H9 (cell line): ENCODE measurements around the gene NGF. TPM values are rescaled to one million over a fixed set of nuclear protein-coding genes. Genes with fewer than 3 reads are reported as not detected.

Experiments used
- DNase-seq: peaks from one replicate; pipeline ENCODE4 v3.0.0-alpha.2; 2017
- H2AFZ ChIP-seq: one replicate; pipeline ENCODE4 v1.6.1; 2013; ENCODE audit warnings: mild to moderate bottlenecking, low read length, control low read depth, moderate library complexity
- H2AK5ac ChIP-seq: 2 replicates; pipeline ENCODE4 v1.6.1; 2013; ENCODE audit warnings: low read length, control low read depth, mixed read lengths; ENCODE audit not compliant: insufficient read length
- H2BK120ac ChIP-seq: one replicate; pipeline ENCODE4 v1.6.1; 2013; ENCODE audit warnings: low read depth, mild to moderate bottlenecking, low read length, control low read depth, inconsistent platforms; ENCODE audit not compliant: poor library complexity, severe bottlenecking
- H2BK12ac ChIP-seq: 2 replicates; pipeline ENCODE4 v1.6.1; 2013; ENCODE audit warnings: low read length, control low read depth, mixed read lengths, low read depth; ENCODE audit not compliant: insufficient read length
- H2BK15ac ChIP-seq: 2 replicates; pipeline ENCODE4 v1.6.1; 2013; ENCODE audit warnings: low read depth, low read length, control low read depth
- H2BK20ac ChIP-seq: one replicate; pipeline ENCODE4 v1.6.1; 2013; ENCODE audit warnings: low read depth, mild to moderate bottlenecking, low read length, control low read depth, inconsistent platforms; ENCODE audit not compliant: poor library complexity, severe bottlenecking
- H2BK5ac ChIP-seq: 2 replicates; pipeline ENCODE4 v1.6.1; 2013; ENCODE audit warnings: low read length, control low read depth, mixed read lengths; ENCODE audit not compliant: insufficient read length
- H3K14ac ChIP-seq: 2 replicates; pipeline ENCODE4 v1.6.1; 2013; ENCODE audit warnings: low read length, control low read depth; ENCODE audit not compliant: insufficient read depth
- H3K18ac ChIP-seq: 2 replicates; pipeline ENCODE4 v1.6.1; 2013; ENCODE audit warnings: low read depth, mild to moderate bottlenecking, mixed read lengths, low read length, control low read depth; ENCODE audit not compliant: insufficient read length
- H3K23ac ChIP-seq: 2 replicates; pipeline ENCODE4 v1.6.1; 2013; ENCODE audit warnings: low read length, control low read depth, mixed read lengths, low read depth; ENCODE audit not compliant: insufficient read length
- H3K23me2 ChIP-seq: 2 replicates; pipeline ENCODE4 v1.6.1; 2013; ENCODE audit warnings: low read depth, mild to moderate bottlenecking, mixed read lengths, low read length, control low read depth; ENCODE audit not compliant: insufficient read length, poor library complexity, severe bottlenecking
- H3K27ac ChIP-seq: 2 replicates; pipeline ENCODE4 v1.5.1; 2013; ENCODE audit warnings: low read length, control low read depth, mixed read lengths, low read depth; ENCODE audit not compliant: insufficient read length
- H3K27me3 ChIP-seq: 2 replicates; pipeline ENCODE4 v1.6.1; 2013; ENCODE audit warnings: low read length, control low read depth, inconsistent platforms; ENCODE audit not compliant: insufficient read depth
- H3K4ac ChIP-seq: 2 replicates; pipeline ENCODE4 v1.6.1; 2013; ENCODE audit warnings: low read depth, mild to moderate bottlenecking, control low read depth, inconsistent platforms, low read length, moderate library complexity
- H3K4me1 ChIP-seq: 2 replicates; pipeline ENCODE4 v1.6.1; 2013; ENCODE audit warnings: low read length, control low read depth, inconsistent platforms; ENCODE audit not compliant: insufficient read depth
- H3K4me2 ChIP-seq: 2 replicates; pipeline ENCODE4 v1.6.1; 2013; ENCODE audit warnings: low read length, control low read depth, mixed read lengths; ENCODE audit not compliant: insufficient read length, insufficient read depth
- H3K56ac ChIP-seq: 2 replicates; pipeline ENCODE4 v1.6.1; 2013; ENCODE audit warnings: low read depth, mild to moderate bottlenecking, mixed read lengths, low read length, control low read depth; ENCODE audit not compliant: insufficient read length
- H3K79me1 ChIP-seq: 2 replicates; pipeline ENCODE4 v1.6.1; 2013; ENCODE audit warnings: low read depth, mild to moderate bottlenecking, moderate library complexity, low read length, control low read depth, inconsistent platforms; ENCODE audit not compliant: insufficient read depth, poor library complexity, severe bottlenecking
- H3K79me2 ChIP-seq: 2 replicates; pipeline ENCODE4 v1.6.1; 2013; ENCODE audit warnings: low read length, control low read depth, inconsistent platforms; ENCODE audit not compliant: insufficient read depth
- H3K9ac ChIP-seq: 2 replicates; pipeline ENCODE4 v1.6.1; 2013; ENCODE audit warnings: low read length, control low read depth, mixed read lengths; ENCODE audit not compliant: insufficient read length; ENCODE audit errors: extremely low read depth
- H3K9me3 ChIP-seq: one replicate; pipeline ENCODE4 v1.6.1; 2013; ENCODE audit warnings: low read depth, low read length, inconsistent platforms; ENCODE audit not compliant: control insufficient read depth
- H3T11ph ChIP-seq: one replicate; pipeline ENCODE4 v1.6.1; 2013; ENCODE audit warnings: mild to moderate bottlenecking, low read length, control low read depth, inconsistent platforms
- H4K20me1 ChIP-seq: one replicate; pipeline ENCODE4 v1.6.1; 2013; ENCODE audit not compliant: control insufficient read depth, insufficient read length, insufficient read depth
- H4K5ac ChIP-seq: 2 replicates; pipeline ENCODE4 v1.6.1; 2013; ENCODE audit warnings: low read depth, mild to moderate bottlenecking, mixed read lengths, low read length, control low read depth; ENCODE audit not compliant: insufficient read length
- H4K8ac ChIP-seq: replicated peaks from 2 replicates; pipeline ENCODE4 v1.6.1; 2013; ENCODE audit warnings: low read length, control low read depth, mixed read lengths, low read depth; ENCODE audit not compliant: insufficient read length
- H4K91ac ChIP-seq: 2 replicates; pipeline ENCODE4 v1.6.1; 2013; ENCODE audit warnings: low read depth, mild to moderate bottlenecking, moderate library complexity, mixed read lengths, low read length, control low read depth; ENCODE audit not compliant: insufficient read length
- H3K27ac Mint-ChIP-seq, 3 experiments: 2 replicates in 2 of 3; 3 replicates in 1 of 3; pipeline ENCODE4 v1.8.0; 2020 to 2021; ENCODE audit warnings: mixed read lengths in 3 of 3, mild to moderate bottlenecking in 1 of 3, moderate library complexity in 1 of 3
- H3K27me3 Mint-ChIP-seq: 2 replicates; pipeline ENCODE4 v1.8.0; 2021; ENCODE audit warnings: low read depth, mild to moderate bottlenecking, moderate library complexity, mixed read lengths
- H3K36me3 Mint-ChIP-seq, 3 experiments: 2 replicates in 2 of 3; 3 replicates in 1 of 3; pipeline ENCODE4 v1.8.0; 2020 to 2021; ENCODE audit warnings: low read depth in 3 of 3, mixed read lengths in 3 of 3; ENCODE audit not compliant: insufficient read depth in 1 of 3
- H3K4me1 Mint-ChIP-seq, 2 experiments: 2 replicates each; pipeline ENCODE4 v1.8.0; 2020; ENCODE audit warnings: mixed read lengths in 2 of 2
- H3K4me3 Mint-ChIP-seq, 2 experiments: 2 replicates in 1 of 2; 3 replicates in 1 of 2; pipeline ENCODE4 v1.8.0; 2020 to 2021; ENCODE audit warnings: mild to moderate bottlenecking in 2 of 2, mixed read lengths in 2 of 2, moderate library complexity in 1 of 2
- H3K9me3 Mint-ChIP-seq, 2 experiments: 2 replicates in 1 of 2; 3 replicates in 1 of 2; pipeline ENCODE4 v1.8.0; 2020; ENCODE audit warnings: mild to moderate bottlenecking in 2 of 2, mixed read lengths in 2 of 2, moderate library complexity in 1 of 2
- CTCF ChIP-seq: fragments of 200-600 bp; sonication (generic); conservative IDR thresholded peaks from 3 replicates; pipeline ENCODE4 v1.8.0; 2021; ENCODE audit warnings: antibody characterized with exemption, mild to moderate bottlenecking
- WGBS: extraction: QIAGEN DNeasy Blood & Tissue Kit; methylation state at CpG from one replicate; pipeline ENCODE4 v1.1.7; 2013; ENCODE audit warnings: missing lambda C conversion rate, low lambda C conversion rate, mixed read lengths; ENCODE audit not compliant: insufficient read length; ENCODE audit errors: extremely low coverage; 5-methylcytosine and 5-hydroxymethylcytosine counted together
- total RNA-seq: library from RNA; stranded (reverse); gene quantifications from 2 replicates; pipeline ENCODE4 v1.2.1, GENCODE V29; 2021

Gene NGF
- total RNA-seq, 1 experiment from 2014 or later, result 0.22 TPM

GRCh38 chr1:115283249-115283648 lies 54.8 kb downstream of the NGF start:
- H3K79me1 ChIP-seq, result no peaks in the 10 kb centered on the region
- no peak overlapping the region for H3K14ac ChIP-seq
- Mint-ChIP-seq H3K4me1 (peaks cover 5 to 7% of the 10 kb centered on the region in 2 experiments; a peak in 2 of 4 replicates), H3K27me3 (peaks cover 3% of the 10 kb centered on the region), H3K36me3 (no peaks in the 10 kb centered on the region; a peak in 1 of 7 replicates), H3K27ac (no peak overlapping the region), H3K4me3 (no peak overlapping the region), H3K9me3 (no peaks in the 10 kb centered on the region)
- no peak overlapping the region for H3T11ph ChIP-seq
- no peaks in the 10 kb centered on the region for H3K23me2 ChIP-seq
- no peak overlapping the region for H3K23ac ChIP-seq
- no CpG with 5 or more reads among the region's 13 CpGs for WGBS
- no peak overlapping the region for H4K91ac ChIP-seq
- no peaks in the 10 kb centered on the region for H3K9me3 ChIP-seq
- H3K18ac ChIP-seq, result no peak overlapping the region
- no peaks in the 10 kb centered on the region for H3K4me1 ChIP-seq
- H2BK15ac ChIP-seq, result no peak overlapping the region
- no peaks in the 10 kb centered on the region for H4K20me1 ChIP-seq
- no peak overlapping the region for H3K27ac ChIP-seq
- H3K56ac ChIP-seq, result no peak overlapping the region
- no peak overlapping the region for H3K4me2 ChIP-seq
- no peak overlapping the region for H2BK12ac ChIP-seq
- no peak overlapping the region for H4K8ac ChIP-seq
- no peak overlapping the region for H2AK5ac ChIP-seq
- no peaks in the 10 kb centered on the region for H3K27me3 ChIP-seq
- no peak overlapping the region for H2BK20ac ChIP-seq
- no peaks in the 10 kb centered on the region for H3K79me2 ChIP-seq
- TF ChIP-seq CTCF, result no peak
- H2AFZ ChIP-seq, result no peak overlapping the region
- no peak overlapping the region for H3K9ac ChIP-seq
- no peak overlapping the region for H2BK5ac ChIP-seq
- no peak overlapping the region for H3K4ac ChIP-seq
- DNase-seq, result no peak
- H2BK120ac ChIP-seq, result no peak overlapping the region
- H4K5ac ChIP-seq, result no peak overlapping the region
